Stimulated activated naive CD8-positive, alpha-beta T cell treated with anti-CD3 and anti-CD28 coated beads, Interleukin-15, Interleukin-2, amounts not matched to agents 100 ng/mL and 50 ng/mL, for 24 hours (primary cell): ENCODE measurements around the gene MRPS5.
"Not testable (repeated sequence)": the region's sequence is repeated elsewhere in the genome, so short reads cannot be mapped to it uniquely, and the experiment has no call there.

Experiments used
- H3K27ac Mint-ChIP-seq: one replicate; pipeline ENCODE4 v1.8.0; 2021; ENCODE audit warnings: mild to moderate bottlenecking, mixed read lengths
- H3K27me3 Mint-ChIP-seq: one replicate; pipeline ENCODE4 v1.8.0; 2021; ENCODE audit warnings: mixed read lengths
- H3K36me3 Mint-ChIP-seq: one replicate; pipeline ENCODE4 v1.8.0; 2021; ENCODE audit warnings: low read depth, mixed read lengths
- H3K4me1 Mint-ChIP-seq: one replicate; pipeline ENCODE4 v1.8.0; 2021; ENCODE audit warnings: low read depth, mixed read lengths
- H3K4me3 Mint-ChIP-seq: one replicate; pipeline ENCODE4 v1.8.0; 2021; ENCODE audit warnings: mild to moderate bottlenecking, mixed read lengths
- H3K9me3 Mint-ChIP-seq: one replicate; pipeline ENCODE4 v1.8.0; 2021; ENCODE audit warnings: mixed read lengths

MRPS5 gene

GRCh38 chr2:95038635-95039298 lies 82.8 kb downstream of the MRPS5 start:
- Mint-ChIP-seq H3K4me1 (peaks cover 73% of the 10 kb centered on the region), H3K4me3 (no peak overlapping the region), H3K27ac (peak overlapping the region; percentile 91), H3K9me3 (peaks cover 26% of the 10 kb centered on the region), H3K36me3 (peaks cover 7% of the 10 kb centered on the region), H3K27me3 (no peaks in the 10 kb centered on the region)

- not testable (repeated sequence) for H3K4me3 Mint-ChIP-seq, H3K27me3 Mint-ChIP-seq, H3K36me3 Mint-ChIP-seq
- H3K9me3 Mint-ChIP-seq = peaks cover 26% of the 10 kb centered on the region
- peak overlapping the region; percentile 91 for H3K27ac Mint-ChIP-seq
- H3K4me1 Mint-ChIP-seq = peaks cover 67% of the 10 kb centered on the region
Observed at GRCh38 chr2:95037841-95038585, 83.6 kb downstream of the MRPS5 start.

- Mint-ChIP-seq H3K9me3 (peaks cover 26% of the 10 kb centered on the region), H3K4me3 (no peak overlapping the region), H3K4me1 (peaks cover 61% of the 10 kb centered on the region), H3K27me3 (no peaks in the 10 kb centered on the region), H3K27ac (peak overlapping the region; percentile 91), H3K36me3 (peaks cover 7% of the 10 kb centered on the region)
Observed at GRCh38 chr2:95037384-95037839, 84.2 kb downstream of the MRPS5 start.

GRCh38 chr2:95036596-95037383 lies 84.8 kb downstream of the MRPS5 start:
- Mint-ChIP-seq H3K9me3 (peaks cover 26% of the 10 kb centered on the region), H3K27me3 (no peaks in the 10 kb centered on the region), H3K4me3 (no peak overlapping the region), H3K27ac (peak overlapping the region; percentile 91), H3K36me3 (peaks cover 7% of the 10 kb centered on the region), H3K4me1 (peaks cover 55% of the 10 kb centered on the region)
